ENCODE results near the gene NEXMIF.

GRCh38 chrX:74814681-74815080, 110.6 kb downstream of the NEXMIF start:
- TF ChIP-seq CTCF (conservative IDR thresholded peaks at IDR 0.05; ENCODE audit: low read length) = no peak
- no peak for TF ChIP-seq EZH2phosphoT487 (IDR thresholded peaks at IDR 0.05; ENCODE audit: borderline replicate concordance)
